SU-DHL-6 (cell line): ENCODE measurements around the gene FAM111B.

Source experiments
- H2AFZ ChIP-seq: fragments of 200-600 bp; sonication (generic); 2 replicates; pipeline ENCODE4 v1.6.1; 2014; ENCODE audit warnings: low read depth, mild to moderate bottlenecking, moderate library complexity, mixed read lengths, antibody characterized with exemption, low read length; ENCODE audit not compliant: severe bottlenecking
- H3F3A ChIP-seq: fragments of 200-600 bp; shearing (Covaris generic); 2 replicates; pipeline ENCODE4 v1.6.0; 2016; ENCODE audit warnings: antibody characterized with exemption, mild to moderate bottlenecking; ENCODE audit not compliant: insufficient read depth
- H3K27ac ChIP-seq: fragments of 200-600 bp; sonication (generic); 2 replicates; pipeline ENCODE4 v1.5.1; 2016; ENCODE audit warnings: low read depth, mild to moderate bottlenecking, low read length, moderate library complexity, mixed read lengths
- H3K27me3 ChIP-seq: fragments of 200-600 bp; sonication (generic), shearing (Covaris generic); 2 replicates; pipeline ENCODE4 v1.6.0; 2014; ENCODE audit warnings: mild to moderate bottlenecking, low read length
- H3K36me3 ChIP-seq: fragments of 200-600 bp; sonication (generic); 2 replicates; pipeline ENCODE4 v1.6.1; 2014; ENCODE audit warnings: mild to moderate bottlenecking, low read length, mixed read lengths
- H3K4me2 ChIP-seq: fragments of 300-600, 200-600 bp; shearing (Covaris generic), sonication (generic); 2 replicates; pipeline ENCODE4 v1.6.0; 2014; ENCODE audit warnings: low read length, low read depth, mild to moderate bottlenecking; ENCODE audit not compliant: poor library complexity, severe bottlenecking
- H3K4me3 ChIP-seq: fragments of 200-600 bp; sonication (generic); 2 replicates; pipeline ENCODE4 v1.5.1; 2014; ENCODE audit warnings: antibody characterized with exemption, low read length, mild to moderate bottlenecking, mixed read lengths; ENCODE audit not compliant: insufficient read depth, poor library complexity, severe bottlenecking
- H3K79me2 ChIP-seq: fragments of 200-600 bp; sonication (generic); 2 replicates; pipeline ENCODE4 v1.6.1; 2014; ENCODE audit warnings: mild to moderate bottlenecking, low read length, moderate library complexity; ENCODE audit not compliant: insufficient read depth
- H3K9ac ChIP-seq: fragments of 200-600 bp; sonication (generic); 2 replicates; pipeline ENCODE4 v1.7.0; 2014; ENCODE audit warnings: mild to moderate bottlenecking, low read length
- H3K9me2 ChIP-seq: fragments of 200-600 bp; sonication (generic); replicated peaks from 2 replicates; pipeline ENCODE4 v1.6.1; 2014; ENCODE audit warnings: low read length; ENCODE audit not compliant: insufficient read depth
- H3K9me3 ChIP-seq: fragments of 200-600 bp; sonication (generic); 2 replicates; pipeline ENCODE4 v1.6.1; 2014; ENCODE audit warnings: low read length, mixed read lengths; ENCODE audit not compliant: insufficient read depth
- H4K20me1 ChIP-seq: fragments of 200-600 bp; sonication (generic); 2 replicates; pipeline ENCODE4 v1.6.1; 2014; ENCODE audit warnings: low read depth, mild to moderate bottlenecking, antibody characterized with exemption, low read length, moderate library complexity, mixed read lengths
- CTCF ChIP-seq: fragments of 200-600 bp; sonication (generic); IDR thresholded peaks from one replicate; pipeline ENCODE4 v1.5.1; 2017; ENCODE audit warnings: antibody characterized with exemption, mild to moderate bottlenecking, low read length, moderate library complexity; ENCODE audit not compliant: insufficient read depth, poor library complexity, severe bottlenecking
- EZH2phosphoT487 ChIP-seq: fragments of 200-600 bp; sonication (generic), shearing (Covaris generic); conservative IDR thresholded peaks from 2 replicates; pipeline ENCODE4 v1.6.1; 2018; ENCODE audit warnings: mild to moderate bottlenecking, antibody characterized with exemption, low read length, moderate library complexity, mixed read lengths

The FAM111B gene

GRCh38 chr11:59137190-59137589 is 30.2 kb downstream of the FAM111B start:
- no peak overlapping the region for H3K27ac ChIP-seq
- H2AFZ ChIP-seq, result no peak overlapping the region
- peaks cover 5% of the 10 kb centered on the region for H3F3A ChIP-seq
- H3K9me3 ChIP-seq, result peaks cover 16% of the 10 kb centered on the region
- H3K27me3 ChIP-seq, result no peaks in the 10 kb centered on the region
- no peak overlapping the region for H3K4me3 ChIP-seq
- H3K4me2 ChIP-seq, result no peak overlapping the region
- H3K36me3 ChIP-seq, result peaks cover 27% of the 10 kb centered on the region
- TF ChIP-seq CTCF (no peak), EZH2phosphoT487 (no peak)
- no peaks in the 10 kb centered on the region for H4K20me1 ChIP-seq
- H3K9me2 ChIP-seq, result no peaks in the 10 kb centered on the region
- no peaks in the 10 kb centered on the region for H3K79me2 ChIP-seq
- H3K9ac ChIP-seq, result no peak overlapping the region

- H2AFZ ChIP-seq, result no peak overlapping the region
- H3K36me3 ChIP-seq, result peaks cover 17% of the 10 kb centered on the region
- H3K27me3 ChIP-seq, result no peaks in the 10 kb centered on the region
- no peak overlapping the region for H3K9ac ChIP-seq
- H3K9me2 ChIP-seq, result no peaks in the 10 kb centered on the region
- peaks cover 9% of the 10 kb centered on the region for H3F3A ChIP-seq
- no peaks in the 10 kb centered on the region for H4K20me1 ChIP-seq
- no peak overlapping the region for H3K4me3 ChIP-seq
- H3K9me3 ChIP-seq, result peaks cover 4% of the 10 kb centered on the region; the same call in 1 of the 2 replicates
- no peak for TF ChIP-seq CTCF
- TF ChIP-seq EZH2phosphoT487, result no peak
- no peaks in the 10 kb centered on the region for H3K79me2 ChIP-seq
- no peak overlapping the region for H3K27ac ChIP-seq
- no peak overlapping the region for H3K4me2 ChIP-seq
These were observed 31.6 kb downstream of the FAM111B start for GRCh38 chr11:59138643-59139042.

GRCh38 chr11:59141191-59141590 is 34.2 kb downstream of the FAM111B start:
- peaks cover 16% of the 10 kb centered on the region for H3K79me2 ChIP-seq
- H3K9me2 ChIP-seq, result no peaks in the 10 kb centered on the region
- no peak overlapping the region for H3K9ac ChIP-seq
- no peak overlapping the region for H2AFZ ChIP-seq
- H4K20me1 ChIP-seq, result no peaks in the 10 kb centered on the region
- H3K9me3 ChIP-seq, result no peaks in the 10 kb centered on the region
- TF ChIP-seq CTCF (no peak), EZH2phosphoT487 (no peak)
- H3K27me3 ChIP-seq, result no peaks in the 10 kb centered on the region
- H3K4me3 ChIP-seq, result no peak overlapping the region
- H3F3A ChIP-seq, result peaks cover 19% of the 10 kb centered on the region
- H3K4me2 ChIP-seq, result no peak overlapping the region
- no peak overlapping the region for H3K27ac ChIP-seq
- peaks cover 1% of the 10 kb centered on the region for H3K36me3 ChIP-seq
